Loucy (cell line): Measurements from ENCODE around the gene TTF2.

Source experiments
- CTCF ChIP-seq: fragments of 200-600 bp; sonication (generic); conservative IDR thresholded peaks from 2 replicates; pipeline ENCODE4 v1.5.1; 2014; ENCODE audit warnings: mild to moderate bottlenecking, antibody characterized with exemption, low read length
- EZH2phosphoT487 ChIP-seq: fragments of 200-600 bp; IDR thresholded peaks from 2 replicates; pipeline ENCODE4 v1.6.1; 2018; ENCODE audit warnings: antibody characterized with exemption, mild to moderate bottlenecking, moderate library complexity, borderline replicate concordance

- TF ChIP-seq CTCF (no peak), EZH2phosphoT487 (no peak)
Measured at GRCh38 chr1:117116090-117116783, 56.1 kb downstream of the TTF2 start.
